ENCODE results near the gene TRPM2. TPM values are rescaled to one million over a fixed set of nuclear protein-coding genes. Genes with fewer than 3 reads are reported as not detected.

The TRPM2 gene
- total RNA-seq, 4 donors from 2014 or later, result 0.15 to 0.52 (median 0.44) TPM

DNA sequence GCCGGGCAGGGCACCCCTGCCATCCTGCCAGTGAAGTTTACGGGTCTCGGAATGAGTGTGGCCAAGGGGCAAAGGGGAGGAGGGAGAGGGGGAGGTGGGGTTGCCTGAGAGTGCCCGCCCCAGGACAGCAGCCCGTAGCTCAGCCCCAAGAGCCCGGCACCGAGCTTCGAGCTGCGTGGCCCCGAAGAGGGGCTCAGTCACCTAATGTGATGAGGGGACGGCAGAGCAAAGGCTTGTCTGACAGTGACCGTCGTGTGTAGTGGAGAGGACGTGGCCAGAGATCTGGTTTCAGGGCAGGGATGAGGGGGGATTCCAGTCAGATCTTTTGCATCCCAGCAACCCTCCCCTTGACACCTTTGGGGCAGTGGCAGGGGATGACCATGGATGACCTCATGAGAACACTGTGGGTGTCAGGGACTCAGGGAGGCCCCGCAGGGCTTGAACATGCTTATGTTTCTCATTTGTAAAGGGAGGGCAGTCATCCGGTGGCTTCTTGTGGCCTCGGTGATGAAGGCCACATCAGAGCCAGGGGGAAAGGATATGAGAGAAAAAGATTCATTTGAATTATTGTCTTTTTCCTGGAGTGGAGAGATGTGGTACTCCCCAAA lies 1.1 kb upstream of the TRPM2 start:
- Histone ChIP-seq H3K9me3 (no peaks in the 10 kb centered on the region), H3K4me3 (no peak overlapping the region), H3K36me3 (no peaks in the 10 kb centered on the region), H3K27ac (peak overlapping the region; percentile 23 to 59 (median 48)), H3K4me1 (no peaks in the 10 kb centered on the region), H3K27me3 (peaks cover 25 to 38% (median 37%) of the 10 kb centered on the region in 3 donors)
- no peak for DNase-seq
- in situ Hi-C loops (cut with MboI; ENCODE audit: low sequenced_read_pairs in 4 of 4), result no loop called here
- no peak for ATAC-seq
- TF ChIP-seq, protein P1, sequence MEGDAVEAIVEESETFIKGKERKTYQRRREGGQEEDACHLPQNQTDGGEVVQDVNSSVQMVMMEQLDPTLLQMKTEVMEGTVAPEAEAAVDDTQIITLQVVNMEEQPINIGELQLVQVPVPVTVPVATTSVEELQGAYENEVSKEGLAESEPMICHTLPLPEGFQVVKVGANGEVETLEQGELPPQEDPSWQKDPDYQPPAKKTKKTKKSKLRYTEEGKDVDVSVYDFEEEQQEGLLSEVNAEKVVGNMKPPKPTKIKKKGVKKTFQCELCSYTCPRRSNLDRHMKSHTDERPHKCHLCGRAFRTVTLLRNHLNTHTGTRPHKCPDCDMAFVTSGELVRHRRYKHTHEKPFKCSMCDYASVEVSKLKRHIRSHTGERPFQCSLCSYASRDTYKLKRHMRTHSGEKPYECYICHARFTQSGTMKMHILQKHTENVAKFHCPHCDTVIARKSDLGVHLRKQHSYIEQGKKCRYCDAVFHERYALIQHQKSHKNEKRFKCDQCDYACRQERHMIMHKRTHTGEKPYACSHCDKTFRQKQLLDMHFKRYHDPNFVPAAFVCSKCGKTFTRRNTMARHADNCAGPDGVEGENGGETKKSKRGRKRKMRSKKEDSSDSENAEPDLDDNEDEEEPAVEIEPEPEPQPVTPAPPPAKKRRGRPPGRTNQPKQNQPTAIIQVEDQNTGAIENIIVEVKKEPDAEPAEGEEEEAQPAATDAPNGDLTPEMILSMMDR (IDR thresholded peaks at IDR 0.05 in 4 of 5, conservative IDR thresholded peaks at IDR 0.05 in 1 of 5), result no peak
- TF ChIP-seq POLR2A (IDR thresholded peaks at IDR 0.05), result no peak
- intact Hi-C loops (cut with DNase I; ENCODE audit: low total_unique reads), result no loop called here

DNA sequence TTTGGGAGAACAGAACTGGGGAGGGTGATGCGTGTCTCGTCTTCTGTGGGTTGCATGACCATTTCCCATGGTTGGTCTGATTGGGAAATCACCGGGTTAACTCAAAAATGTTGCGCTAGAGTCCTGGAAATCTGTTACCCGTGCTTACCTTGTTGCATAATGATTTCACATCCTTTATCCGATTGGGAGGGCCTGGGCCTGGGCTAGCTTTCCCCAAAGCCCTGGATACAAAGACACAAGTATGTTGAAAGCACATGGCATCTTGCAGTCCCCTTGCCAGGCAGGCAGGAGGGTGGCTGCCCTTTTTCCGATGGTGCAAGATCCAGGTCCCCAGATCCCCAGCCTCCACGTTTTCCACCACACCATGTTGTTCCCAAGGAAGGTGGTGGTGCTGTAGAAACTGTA lies 582 bp downstream of the TRPM2 start:
- Histone ChIP-seq H3K9me3 (no peaks in the 10 kb centered on the region), H3K36me3 (no peaks in the 10 kb centered on the region), H3K4me1 (no peaks in the 10 kb centered on the region), H3K27ac (peak overlapping the region; percentile 39 to 59 (median 51)), H3K27me3 (peaks cover 23 to 41% (median 35%) of the 10 kb centered on the region in 3 donors), H3K4me3 (peak overlapping the region in 1 of 4 donors; percentile 20)
- TF ChIP-seq, protein P1 (IDR thresholded peaks at IDR 0.05 in 4 of 5, conservative IDR thresholded peaks at IDR 0.05 in 1 of 5), result no peak
- TF ChIP-seq POLR2A (IDR thresholded peaks at IDR 0.05), result no peak
- intact Hi-C loops (cut with DNase I; ENCODE audit: low total_unique reads) (no loop called here), in situ Hi-C loops (cut with MboI; ENCODE audit: low sequenced_read_pairs in 4 of 4) (no loop called here)
- peak; percentile 55 to 71 for ATAC-seq
- DNase-seq, result peak; percentile 27 to 69

DNA sequence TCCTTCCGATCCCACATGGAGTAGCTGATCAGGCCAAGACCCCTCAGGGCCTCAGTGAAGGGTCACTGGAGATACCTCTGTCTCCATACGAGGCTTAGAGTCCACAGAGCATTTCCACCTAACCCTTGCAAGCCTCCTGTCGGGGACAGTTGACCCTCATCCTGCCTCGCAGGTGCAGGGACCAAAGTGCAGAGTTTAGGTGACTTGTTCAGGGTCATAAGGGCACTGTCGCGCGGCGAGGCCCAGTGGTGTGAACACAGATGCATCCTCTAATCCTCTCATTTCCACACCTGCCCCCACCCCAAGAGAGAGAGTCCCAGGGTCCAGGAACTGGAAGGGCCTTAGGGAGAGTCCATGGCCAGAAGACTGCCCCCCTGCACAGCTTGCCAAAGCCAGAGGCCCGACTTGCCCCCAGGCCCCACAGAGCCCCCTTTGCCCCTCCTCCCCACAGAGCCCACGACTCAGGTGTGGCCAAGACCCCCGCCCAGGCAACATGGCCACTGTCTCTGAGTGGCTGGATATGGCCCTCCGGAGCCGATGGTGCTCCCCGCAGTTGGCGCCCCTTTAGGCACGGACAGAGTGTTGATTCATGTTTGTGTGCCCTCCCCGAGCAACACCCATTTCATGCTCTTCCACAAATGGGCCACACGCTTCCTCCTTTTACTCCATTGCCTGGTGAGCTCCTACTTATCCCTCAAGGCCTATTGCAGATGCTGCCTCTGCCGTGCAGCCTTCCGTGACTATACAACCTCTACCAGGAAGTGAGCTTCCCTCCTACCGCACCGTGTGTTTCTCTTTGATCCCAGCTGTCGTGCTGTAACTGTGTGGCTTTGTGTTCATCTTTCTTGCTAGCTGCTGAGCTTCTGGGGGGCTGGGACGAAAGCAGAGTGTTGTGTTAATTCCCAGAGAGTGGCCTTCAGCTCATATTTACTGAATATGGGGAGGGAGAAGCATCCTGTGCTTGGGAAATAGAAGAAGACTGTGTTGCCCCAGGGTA lies 1.7 kb downstream of the TRPM2 start:
- H3K4me3 ChIP-seq, result no peak overlapping the region
- TF ChIP-seq POLR2A (IDR thresholded peaks at IDR 0.05), result no peak
- TF ChIP-seq, protein P1 (IDR thresholded peaks at IDR 0.05 in 4 of 5, conservative IDR thresholded peaks at IDR 0.05 in 1 of 5), result no peak
- intact Hi-C loops (cut with DNase I; ENCODE audit: low total_unique reads) (no loop called here), in situ Hi-C loops (cut with MboI; ENCODE audit: low sequenced_read_pairs in 4 of 4) (no loop called here)
- DNase-seq (no peak), ATAC-seq (no peak)
- H3K9me3 ChIP-seq, result no peaks in the 10 kb centered on the region
- peaks cover 14 to 37% (median 26%) of the 10 kb centered on the region in 3 donors for H3K27me3 ChIP-seq
- H3K27ac ChIP-seq, result no peak overlapping the region
- no peaks in the 10 kb centered on the region for H3K4me1 ChIP-seq
- H3K36me3 ChIP-seq, result no peaks in the 10 kb centered on the region

DNA sequence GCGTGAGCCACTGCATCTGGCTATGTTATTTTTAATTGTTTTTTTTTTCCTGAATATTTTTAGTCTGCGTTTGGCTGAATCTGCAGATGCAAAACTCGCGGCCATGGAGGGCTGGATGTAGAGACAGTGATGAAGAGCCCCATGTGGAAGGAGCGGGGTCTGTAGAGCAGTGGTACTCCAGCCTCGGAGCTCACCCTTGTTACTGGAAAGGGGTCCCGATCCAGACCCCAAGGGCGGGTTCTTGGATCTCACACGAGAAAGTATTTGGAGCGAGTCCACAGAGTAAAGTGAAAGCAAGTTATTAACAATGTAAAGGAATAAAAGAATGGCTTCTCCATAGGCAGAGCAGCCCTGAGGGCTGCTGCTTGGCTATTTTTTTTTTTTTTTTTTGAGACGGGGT lies 2.7 kb downstream of the TRPM2 start:
- no peak overlapping the region for H3K4me3 ChIP-seq
- no peaks in the 10 kb centered on the region for H3K9me3 ChIP-seq
- DNase-seq, result no peak
- in situ Hi-C loops (cut with MboI; ENCODE audit: low sequenced_read_pairs in 4 of 4) (no loop called here), intact Hi-C loops (cut with DNase I; ENCODE audit: low total_unique reads) (no loop called here)
- no peak for ATAC-seq
- H3K27me3 ChIP-seq, result peaks cover 9 to 30% (median 20%) of the 10 kb centered on the region in 3 donors
- TF ChIP-seq, protein P1 (IDR thresholded peaks at IDR 0.05 in 4 of 5, conservative IDR thresholded peaks at IDR 0.05 in 1 of 5), result no peak
- TF ChIP-seq POLR2A (IDR thresholded peaks at IDR 0.05), result no peak
- no peak overlapping the region for H3K27ac ChIP-seq
- H3K4me1 ChIP-seq, result no peaks in the 10 kb centered on the region
- no peaks in the 10 kb centered on the region for H3K36me3 ChIP-seq
